H9 (cell line): ENCODE data around the gene GCSH. TPM values are rescaled to one million over a fixed set of nuclear protein-coding genes. Genes with fewer than 3 reads are reported as not detected.

Source experiments
- DNase-seq: peaks from one replicate; pipeline ENCODE4 v3.0.0-alpha.2; 2017
- H2AFZ ChIP-seq: one replicate; pipeline ENCODE4 v1.6.1; 2013; ENCODE audit warnings: mild to moderate bottlenecking, low read length, control low read depth, moderate library complexity
- H2AK5ac ChIP-seq: 2 replicates; pipeline ENCODE4 v1.6.1; 2013; ENCODE audit warnings: low read length, control low read depth, mixed read lengths; ENCODE audit not compliant: insufficient read length
- H2BK120ac ChIP-seq: one replicate; pipeline ENCODE4 v1.6.1; 2013; ENCODE audit warnings: low read depth, mild to moderate bottlenecking, low read length, control low read depth, inconsistent platforms; ENCODE audit not compliant: poor library complexity, severe bottlenecking
- H2BK12ac ChIP-seq: 2 replicates; pipeline ENCODE4 v1.6.1; 2013; ENCODE audit warnings: low read length, control low read depth, mixed read lengths, low read depth; ENCODE audit not compliant: insufficient read length
- H2BK15ac ChIP-seq: 2 replicates; pipeline ENCODE4 v1.6.1; 2013; ENCODE audit warnings: low read depth, low read length, control low read depth
- H2BK20ac ChIP-seq: one replicate; pipeline ENCODE4 v1.6.1; 2013; ENCODE audit warnings: low read depth, mild to moderate bottlenecking, low read length, control low read depth, inconsistent platforms; ENCODE audit not compliant: poor library complexity, severe bottlenecking
- H2BK5ac ChIP-seq: 2 replicates; pipeline ENCODE4 v1.6.1; 2013; ENCODE audit warnings: low read length, control low read depth, mixed read lengths; ENCODE audit not compliant: insufficient read length
- H3K14ac ChIP-seq: 2 replicates; pipeline ENCODE4 v1.6.1; 2013; ENCODE audit warnings: low read length, control low read depth; ENCODE audit not compliant: insufficient read depth
- H3K18ac ChIP-seq: 2 replicates; pipeline ENCODE4 v1.6.1; 2013; ENCODE audit warnings: low read depth, mild to moderate bottlenecking, mixed read lengths, low read length, control low read depth; ENCODE audit not compliant: insufficient read length
- H3K23ac ChIP-seq: 2 replicates; pipeline ENCODE4 v1.6.1; 2013; ENCODE audit warnings: low read length, control low read depth, mixed read lengths, low read depth; ENCODE audit not compliant: insufficient read length
- H3K23me2 ChIP-seq: 2 replicates; pipeline ENCODE4 v1.6.1; 2013; ENCODE audit warnings: low read depth, mild to moderate bottlenecking, mixed read lengths, low read length, control low read depth; ENCODE audit not compliant: insufficient read length, poor library complexity, severe bottlenecking
- H3K27ac ChIP-seq: 2 replicates; pipeline ENCODE4 v1.5.1; 2013; ENCODE audit warnings: low read length, control low read depth, mixed read lengths, low read depth; ENCODE audit not compliant: insufficient read length
- H3K27me3 ChIP-seq: 2 replicates; pipeline ENCODE4 v1.6.1; 2013; ENCODE audit warnings: low read length, control low read depth, inconsistent platforms; ENCODE audit not compliant: insufficient read depth
- H3K4ac ChIP-seq: 2 replicates; pipeline ENCODE4 v1.6.1; 2013; ENCODE audit warnings: low read depth, mild to moderate bottlenecking, control low read depth, inconsistent platforms, low read length, moderate library complexity
- H3K4me1 ChIP-seq: 2 replicates; pipeline ENCODE4 v1.6.1; 2013; ENCODE audit warnings: low read length, control low read depth, inconsistent platforms; ENCODE audit not compliant: insufficient read depth
- H3K4me2 ChIP-seq: 2 replicates; pipeline ENCODE4 v1.6.1; 2013; ENCODE audit warnings: low read length, control low read depth, mixed read lengths; ENCODE audit not compliant: insufficient read length, insufficient read depth
- H3K56ac ChIP-seq: 2 replicates; pipeline ENCODE4 v1.6.1; 2013; ENCODE audit warnings: low read depth, mild to moderate bottlenecking, mixed read lengths, low read length, control low read depth; ENCODE audit not compliant: insufficient read length
- H3K79me1 ChIP-seq: 2 replicates; pipeline ENCODE4 v1.6.1; 2013; ENCODE audit warnings: low read depth, mild to moderate bottlenecking, moderate library complexity, low read length, control low read depth, inconsistent platforms; ENCODE audit not compliant: insufficient read depth, poor library complexity, severe bottlenecking
- H3K79me2 ChIP-seq: 2 replicates; pipeline ENCODE4 v1.6.1; 2013; ENCODE audit warnings: low read length, control low read depth, inconsistent platforms; ENCODE audit not compliant: insufficient read depth
- H3K9ac ChIP-seq: 2 replicates; pipeline ENCODE4 v1.6.1; 2013; ENCODE audit warnings: low read length, control low read depth, mixed read lengths; ENCODE audit not compliant: insufficient read length; ENCODE audit errors: extremely low read depth
- H3K9me3 ChIP-seq: one replicate; pipeline ENCODE4 v1.6.1; 2013; ENCODE audit warnings: low read depth, low read length, inconsistent platforms; ENCODE audit not compliant: control insufficient read depth
- H3T11ph ChIP-seq: one replicate; pipeline ENCODE4 v1.6.1; 2013; ENCODE audit warnings: mild to moderate bottlenecking, low read length, control low read depth, inconsistent platforms
- H4K20me1 ChIP-seq: one replicate; pipeline ENCODE4 v1.6.1; 2013; ENCODE audit not compliant: control insufficient read depth, insufficient read length, insufficient read depth
- H4K5ac ChIP-seq: 2 replicates; pipeline ENCODE4 v1.6.1; 2013; ENCODE audit warnings: low read depth, mild to moderate bottlenecking, mixed read lengths, low read length, control low read depth; ENCODE audit not compliant: insufficient read length
- H4K8ac ChIP-seq: replicated peaks from 2 replicates; pipeline ENCODE4 v1.6.1; 2013; ENCODE audit warnings: low read length, control low read depth, mixed read lengths, low read depth; ENCODE audit not compliant: insufficient read length
- H4K91ac ChIP-seq: 2 replicates; pipeline ENCODE4 v1.6.1; 2013; ENCODE audit warnings: low read depth, mild to moderate bottlenecking, moderate library complexity, mixed read lengths, low read length, control low read depth; ENCODE audit not compliant: insufficient read length
- H3K27ac Mint-ChIP-seq, 3 experiments: 2 replicates in 2 of 3; 3 replicates in 1 of 3; pipeline ENCODE4 v1.8.0; 2020 to 2021; ENCODE audit warnings: mixed read lengths in 3 of 3, mild to moderate bottlenecking in 1 of 3, moderate library complexity in 1 of 3
- H3K27me3 Mint-ChIP-seq: 2 replicates; pipeline ENCODE4 v1.8.0; 2021; ENCODE audit warnings: low read depth, mild to moderate bottlenecking, moderate library complexity, mixed read lengths
- H3K36me3 Mint-ChIP-seq, 3 experiments: 2 replicates in 2 of 3; 3 replicates in 1 of 3; pipeline ENCODE4 v1.8.0; 2020 to 2021; ENCODE audit warnings: low read depth in 3 of 3, mixed read lengths in 3 of 3; ENCODE audit not compliant: insufficient read depth in 1 of 3
- H3K4me1 Mint-ChIP-seq, 2 experiments: 2 replicates each; pipeline ENCODE4 v1.8.0; 2020; ENCODE audit warnings: mixed read lengths in 2 of 2
- H3K4me3 Mint-ChIP-seq, 2 experiments: 2 replicates in 1 of 2; 3 replicates in 1 of 2; pipeline ENCODE4 v1.8.0; 2020 to 2021; ENCODE audit warnings: mild to moderate bottlenecking in 2 of 2, mixed read lengths in 2 of 2, moderate library complexity in 1 of 2
- H3K9me3 Mint-ChIP-seq, 2 experiments: 2 replicates in 1 of 2; 3 replicates in 1 of 2; pipeline ENCODE4 v1.8.0; 2020; ENCODE audit warnings: mild to moderate bottlenecking in 2 of 2, mixed read lengths in 2 of 2, moderate library complexity in 1 of 2
- CTCF ChIP-seq: fragments of 200-600 bp; sonication (generic); conservative IDR thresholded peaks from 3 replicates; pipeline ENCODE4 v1.8.0; 2021; ENCODE audit warnings: antibody characterized with exemption, mild to moderate bottlenecking
- WGBS: extraction: QIAGEN DNeasy Blood & Tissue Kit; methylation state at CpG from one replicate; pipeline ENCODE4 v1.1.7; 2013; ENCODE audit warnings: missing lambda C conversion rate, low lambda C conversion rate, mixed read lengths; ENCODE audit not compliant: insufficient read length; ENCODE audit errors: extremely low coverage; 5-methylcytosine and 5-hydroxymethylcytosine counted together
- total RNA-seq: library from RNA; stranded (reverse); gene quantifications from 2 replicates; pipeline ENCODE4 v1.2.1, GENCODE V29; 2021

The GCSH gene
- total RNA-seq, 1 experiment from 2014 or later: 87.4 TPM

- Histone ChIP-seq H3K4me1 (no peaks in the 10 kb centered on the region), H2BK15ac (no peak overlapping the region), H3K27ac (no peak overlapping the region), H3K79me2 (no peaks in the 10 kb centered on the region), H4K5ac (no peak overlapping the region), H4K8ac (no peak overlapping the region), H2AFZ (no peak overlapping the region), H3K23me2 (no peaks in the 10 kb centered on the region), H3K4me2 (no peak overlapping the region), H3K79me1 (no peaks in the 10 kb centered on the region), H4K91ac (no peak overlapping the region), H2AK5ac (no peak overlapping the region), H2BK20ac (no peak overlapping the region), H3K14ac (no peak overlapping the region), H3K23ac (no peak overlapping the region), H4K20me1 (no peaks in the 10 kb centered on the region), H2BK12ac (no peak overlapping the region), H2BK120ac (no peak overlapping the region), H3K9me3 (no peaks in the 10 kb centered on the region), H3K56ac (no peak overlapping the region), H3K18ac (no peak overlapping the region), H3K9ac (no peak overlapping the region), H2BK5ac (no peak overlapping the region), H3T11ph (no peak overlapping the region), H3K27me3 (no peaks in the 10 kb centered on the region), H3K4ac (no peak overlapping the region)
- Mint-ChIP-seq H3K36me3 (peaks cover 0 to 7% (median 1%) of the 10 kb centered on the region in 3 experiments; a peak in 4 of 7 replicates), H3K4me3 (no peak overlapping the region), H3K4me1 (no peaks in the 10 kb centered on the region; a peak in 1 of 4 replicates), H3K9me3 (peaks cover 12 to 15% of the 10 kb centered on the region in 2 experiments; a peak in 4 of 5 replicates), H3K27me3 (no peaks in the 10 kb centered on the region), H3K27ac (no peak overlapping the region)
- TF ChIP-seq CTCF: no peak
- DNase-seq: no peak
- WGBS: no CpG with 5 or more reads among the region's 11 CpGs
Observed at GRCh38 chr16:81053761-81054160, 42.4 kb downstream of the GCSH start.
